ENCODE measurements around the gene GLT8D1.

Gene GLT8D1

GRCh38 chr3:52721730-52722008 lies 16.1 kb upstream of the GLT8D1 start:
- TF ChIP-seq GATA2 (IDR thresholded peaks at IDR 0.05; ENCODE audit: low read depth, low read length) = no peak
- TF ChIP-seq GATA3 (IDR thresholded peaks at IDR 0.05; ENCODE audit: low read depth, low read length) = no peak

- no peak for TF ChIP-seq GATA3 (IDR thresholded peaks at IDR 0.05; ENCODE audit: low read depth, low read length)
Measured at GRCh38 chr3:52721002-52721729, 15.6 kb upstream of the GLT8D1 start.

GRCh38 chr3:52719618-52720017 lies 14.0 kb upstream of the GLT8D1 start:
- TF ChIP-seq GATA3 (IDR thresholded peaks at IDR 0.05; ENCODE audit: low read depth, low read length) (no peak), GATA2 (IDR thresholded peaks at IDR 0.05; ENCODE audit: low read depth, low read length) (no peak)

GRCh38 chr3:52715714-52716305 lies 10.2 kb upstream of the GLT8D1 start:
- TF ChIP-seq GATA2 (IDR thresholded peaks at IDR 0.05; ENCODE audit: low read depth, low read length) = no peak
- no peak for TF ChIP-seq GATA3 (IDR thresholded peaks at IDR 0.05; ENCODE audit: low read depth, low read length)

- TF ChIP-seq GATA2 (IDR thresholded peaks at IDR 0.05; ENCODE audit: low read depth, low read length) (no peak), GATA3 (IDR thresholded peaks at IDR 0.05; ENCODE audit: low read depth, low read length) (no peak)
Measured at GRCh38 chr3:52714335-52715302, 9.0 kb upstream of the GLT8D1 start.

- TF ChIP-seq GATA3 (IDR thresholded peaks at IDR 0.05; ENCODE audit: low read depth, low read length) = no peak
- TF ChIP-seq GATA2 (IDR thresholded peaks at IDR 0.05; ENCODE audit: low read depth, low read length) = no peak
Measured at GRCh38 chr3:52712291-52713212, 7.0 kb upstream of the GLT8D1 start.

- TF ChIP-seq GATA3 (IDR thresholded peaks at IDR 0.05; ENCODE audit: low read depth, low read length) (no peak), GATA2 (IDR thresholded peaks at IDR 0.05; ENCODE audit: low read depth, low read length) (no peak)
Measured at GRCh38 chr3:52710512-52710911, 4.9 kb upstream of the GLT8D1 start.

GRCh38 chr3:52707585-52707984 lies 2.0 kb upstream of the GLT8D1 start:
- no peak for TF ChIP-seq GATA2 (IDR thresholded peaks at IDR 0.05; ENCODE audit: low read depth, low read length)
- no peak for TF ChIP-seq GATA3 (IDR thresholded peaks at IDR 0.05; ENCODE audit: low read depth, low read length)

- TF ChIP-seq GATA3 (IDR thresholded peaks at IDR 0.05; ENCODE audit: low read depth, low read length) (no peak), GATA2 (IDR thresholded peaks at IDR 0.05; ENCODE audit: low read depth, low read length) (no peak)
Measured at GRCh38 chr3:52705438-52705687, 228 bp downstream of the GLT8D1 start.

- TF ChIP-seq GATA3 (IDR thresholded peaks at IDR 0.05; ENCODE audit: low read depth, low read length) = no peak
- TF ChIP-seq GATA2 (IDR thresholded peaks at IDR 0.05; ENCODE audit: low read depth, low read length) = no peak
Measured at GRCh38 chr3:52704611-52705437, 767 bp downstream of the GLT8D1 start.

GRCh38 chr3:52703341-52703740 lies 2.2 kb downstream of the GLT8D1 start:
- no peak for TF ChIP-seq GATA3 (IDR thresholded peaks at IDR 0.05; ENCODE audit: low read depth, low read length)
- no peak for TF ChIP-seq GATA2 (IDR thresholded peaks at IDR 0.05; ENCODE audit: low read depth, low read length)

GRCh38 chr3:52697632-52697965 lies 8.0 kb downstream of the GLT8D1 start:
- no peak for TF ChIP-seq GATA2 (IDR thresholded peaks at IDR 0.05; ENCODE audit: low read depth, low read length)
- TF ChIP-seq GATA3 (IDR thresholded peaks at IDR 0.05; ENCODE audit: low read depth, low read length) = no peak
